Kidney (tissue), 14 donors: ENCODE results near the gene TNFAIP1. TPM values are rescaled to one million over a fixed set of nuclear protein-coding genes. Genes with fewer than 3 reads are reported as not detected.

ENCODE experiments used
- DNase-seq, 5 donors: peaks; one replicate each; pipeline ENCODE4 v3.0.0-alpha.2; 2013 to 2020
- FAIRE-seq: peaks from 2 replicates; lab custom pipeline; 2012; peaks lifted over from hg19 to GRCh38; lab: Jason Lieb, UNC
- H3K27ac ChIP-seq, 2 donors: one replicate each; pipeline ENCODE4 v1.7.0; 2013; ENCODE audit warnings: low read depth in 2 of 2, low read length in 2 of 2, inconsistent platforms in 1 of 2
- H3K27me3 ChIP-seq: one replicate; pipeline ENCODE4 v1.7.1; 2013; ENCODE audit warnings: low read length, inconsistent platforms; ENCODE audit not compliant: control insufficient read depth, insufficient read depth
- H3K36me3 ChIP-seq, 3 donors: one replicate each; pipeline versions ENCODE4 v1.7.0 to v1.7.1; 2013; ENCODE audit warnings: low read length in 3 of 3, control low read depth in 1 of 3, inconsistent platforms in 1 of 3; ENCODE audit not compliant: insufficient read depth in 3 of 3, control insufficient read depth in 2 of 3
- H3K4me1 ChIP-seq, 3 donors: one replicate each; pipeline versions ENCODE4 v1.7.0 to v1.7.1; 2013; ENCODE audit warnings: low read length in 3 of 3, inconsistent platforms in 1 of 3, low read depth in 1 of 3; ENCODE audit not compliant: control insufficient read depth in 2 of 3, insufficient read depth in 2 of 3
- H3K4me3 ChIP-seq, 3 donors: one replicate each; pipeline versions ENCODE4 v1.7.0 to v1.8.1; 2013; ENCODE audit warnings: low read length in 3 of 3, control low read depth in 1 of 3, inconsistent platforms in 1 of 3
- H3K9ac ChIP-seq, 3 donors: one replicate each; pipeline versions ENCODE4 v1.7.0 to v1.7.1; 2013; ENCODE audit warnings: low read length in 3 of 3, control low read depth in 1 of 3, inconsistent platforms in 1 of 3
- H3K9me3 ChIP-seq, 3 donors: one replicate each; pipeline versions ENCODE4 v1.7.0 to v1.7.1; 2013; ENCODE audit warnings: low read length in 3 of 3, control low read depth in 1 of 3, inconsistent platforms in 1 of 3; ENCODE audit not compliant: control insufficient read depth in 2 of 3, insufficient read depth in 1 of 3
- intact Hi-C: fragments of 100-400 bp; cut with DNase I; formaldehyde crosslinking; loops from one replicate; pipeline ENCODE4 v1.11.1; 2022
- polyA plus RNA-seq: library from polyadenylated mRNA; stranded (reverse); fragments of 350-450 nt; fragmentation: Illumina TruSeq; extraction: RNeasy Lipid Tissue Mini Kit (QIAGEN cat#74804); gene quantifications from one replicate; pipeline ENCODE4 v1.2.3, GENCODE V29; 2014; ENCODE audit warnings: low read depth, low replicate concordance; ENCODE audit not compliant: insufficient read depth
- total RNA-seq: library from RNA; stranded (reverse); fragmentation: NEBNext Ultra II Directional; extraction: Animal tissue kit (Norgen Biotek cat#: 25700); gene quantifications from one replicate; pipeline ENCODE4 v1.2.1, GENCODE V29; 2021
- TF ChIP-seq, protein P1 (sequence below): IDR thresholded peaks from 3 replicates; pipeline ENCODE4 v1.5.1; 2012; ENCODE audit warnings: mild to moderate bottlenecking, moderate library complexity, borderline replicate concordance; ENCODE audit not compliant: insufficient read depth; ENCODE audit errors: extremely low read depth
- donor health status: control.
- donor health status: control.
- donor health status: control.
- donor health status: control.
- donor health status: control.
- donor health status: DM: yes; HTN: yes; CAD: no.
- donor health status: Normal renal cell carcinoma (clear cell type).

The TNFAIP1 gene
- total and polyA plus RNA-seq, 2 donors from 2014 or later, result 28.9 to 83.9 TPM

DNA sequence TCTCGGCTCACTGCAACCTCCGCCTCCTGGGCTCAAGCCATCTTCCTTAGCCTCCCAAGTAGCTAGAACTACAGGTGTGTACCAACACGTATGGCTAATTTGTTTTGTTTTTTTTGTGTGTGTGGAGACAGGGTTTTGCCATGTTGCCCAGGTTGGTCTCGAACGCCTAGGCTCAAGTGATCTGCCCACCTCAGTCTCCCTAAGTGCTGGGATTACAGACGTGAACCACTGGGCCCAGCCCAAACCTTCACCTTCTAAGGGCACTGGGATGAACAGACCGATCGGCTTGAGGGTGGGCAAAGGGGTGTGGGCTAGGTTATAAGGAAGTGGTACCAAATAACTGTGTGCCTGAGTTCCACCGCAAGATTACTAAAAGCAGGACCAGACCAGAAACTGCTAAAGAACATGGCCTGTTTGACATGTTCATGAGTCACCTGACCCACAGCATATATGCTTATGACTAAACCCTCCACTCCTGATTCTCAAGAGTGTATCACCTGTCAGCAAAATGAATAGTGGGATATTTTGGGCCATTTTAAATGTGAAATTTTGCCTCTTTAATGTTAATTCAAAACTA is 8.4 kb upstream of the TNFAIP1 start:
- peaks cover 11 to 34% (median 14%) of the 10 kb centered on the region in 3 donors for H3K36me3 ChIP-seq
- FAIRE-seq, result no peak

DNA sequence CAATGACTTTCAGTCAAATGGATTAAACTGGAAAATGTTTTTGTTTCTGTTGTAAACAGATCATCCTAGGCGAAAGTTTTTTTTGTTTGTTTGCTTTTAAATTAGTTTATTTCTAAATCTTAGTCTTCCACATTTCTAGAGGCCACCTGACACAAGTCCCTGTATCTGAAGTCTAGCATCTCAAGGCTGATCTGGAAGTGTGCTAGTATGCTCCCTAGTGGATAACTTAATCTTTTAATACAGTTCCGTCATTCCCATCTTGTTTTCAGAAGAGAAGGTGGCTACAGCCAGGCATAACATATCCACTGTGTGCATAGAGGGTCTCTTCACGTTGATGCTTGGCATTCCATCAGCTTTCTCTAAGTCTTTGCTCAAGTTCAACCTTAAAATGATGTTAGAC is 7.9 kb upstream of the TNFAIP1 start:
- no peaks in the 10 kb centered on the region for H3K4me1 ChIP-seq
- H3K27me3 ChIP-seq, result no peaks in the 10 kb centered on the region
- H3K27ac ChIP-seq, result no peak overlapping the region

More for the DNA sequence above, 8.4 kb upstream of the TNFAIP1 start:
- Histone ChIP-seq H3K9ac (no peak overlapping the region), H3K27ac (no peak overlapping the region), H3K4me1 (no peaks in the 10 kb centered on the region), H3K4me3 (no peak overlapping the region), H3K9me3 (no peaks in the 10 kb centered on the region), H3K27me3 (no peaks in the 10 kb centered on the region)
- DNase-seq, result no peak
- TF ChIP-seq, protein P1, sequence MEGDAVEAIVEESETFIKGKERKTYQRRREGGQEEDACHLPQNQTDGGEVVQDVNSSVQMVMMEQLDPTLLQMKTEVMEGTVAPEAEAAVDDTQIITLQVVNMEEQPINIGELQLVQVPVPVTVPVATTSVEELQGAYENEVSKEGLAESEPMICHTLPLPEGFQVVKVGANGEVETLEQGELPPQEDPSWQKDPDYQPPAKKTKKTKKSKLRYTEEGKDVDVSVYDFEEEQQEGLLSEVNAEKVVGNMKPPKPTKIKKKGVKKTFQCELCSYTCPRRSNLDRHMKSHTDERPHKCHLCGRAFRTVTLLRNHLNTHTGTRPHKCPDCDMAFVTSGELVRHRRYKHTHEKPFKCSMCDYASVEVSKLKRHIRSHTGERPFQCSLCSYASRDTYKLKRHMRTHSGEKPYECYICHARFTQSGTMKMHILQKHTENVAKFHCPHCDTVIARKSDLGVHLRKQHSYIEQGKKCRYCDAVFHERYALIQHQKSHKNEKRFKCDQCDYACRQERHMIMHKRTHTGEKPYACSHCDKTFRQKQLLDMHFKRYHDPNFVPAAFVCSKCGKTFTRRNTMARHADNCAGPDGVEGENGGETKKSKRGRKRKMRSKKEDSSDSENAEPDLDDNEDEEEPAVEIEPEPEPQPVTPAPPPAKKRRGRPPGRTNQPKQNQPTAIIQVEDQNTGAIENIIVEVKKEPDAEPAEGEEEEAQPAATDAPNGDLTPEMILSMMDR, result no peak
- intact Hi-C loops, result no loop called here

DNA sequence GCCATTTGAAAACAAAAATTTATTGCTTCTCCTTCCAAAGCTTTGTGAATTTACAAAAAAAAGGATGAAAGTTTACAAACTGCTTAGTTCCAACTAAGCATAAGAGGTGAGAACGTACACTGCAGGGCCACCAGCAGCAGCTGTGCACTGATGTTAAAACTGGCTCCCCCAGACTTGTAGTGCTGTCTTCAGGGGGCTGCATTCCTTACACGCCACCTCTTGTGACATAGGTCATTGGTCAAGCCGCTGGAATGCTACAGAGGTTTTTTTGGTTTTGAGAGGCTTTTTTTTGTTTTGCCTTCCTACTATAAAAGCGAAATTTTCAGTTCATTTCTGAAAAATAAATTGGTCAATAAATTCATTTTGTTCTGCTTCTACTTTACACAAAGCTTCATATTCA is 7.2 kb upstream of the TNFAIP1 start:
- no peak for FAIRE-seq
- peaks cover 11 to 34% (median 14%) of the 10 kb centered on the region in 3 donors for H3K36me3 ChIP-seq
- intact Hi-C loops, result no loop called here
- no peak overlapping the region for H3K4me3 ChIP-seq
- TF ChIP-seq, protein P1, result no peak
- no peak overlapping the region for H3K27ac ChIP-seq
- no peaks in the 10 kb centered on the region for H3K9me3 ChIP-seq
- peak in 2 of 5 donors; percentile 21 to 34 for DNase-seq
- H3K9ac ChIP-seq, result no peak overlapping the region
- H3K4me1 ChIP-seq, result peaks cover 0 to under 1% (median 0%) of the 10 kb centered on the region in 3 donors
- H3K27me3 ChIP-seq, result no peaks in the 10 kb centered on the region

More for the DNA sequence above, 7.9 kb upstream of the TNFAIP1 start:
- H3K9me3 ChIP-seq, result no peaks in the 10 kb centered on the region
- TF ChIP-seq, protein P1, result no peak
- no peak overlapping the region for H3K4me3 ChIP-seq
- no peak for DNase-seq
- intact Hi-C loops, result no loop called here
- H3K9ac ChIP-seq, result no peak overlapping the region
- H3K36me3 ChIP-seq, result peaks cover 11 to 34% (median 14%) of the 10 kb centered on the region in 3 donors
- no peak for FAIRE-seq
